ENCODE data around the gene SCYL1. TPM values are rescaled to one million over a fixed set of nuclear protein-coding genes. Genes with fewer than 3 reads are reported as not detected.
A peak's percentile ranks its signal among the peaks of the same experiment; 100 is the strongest.

The SCYL1 gene
- total and polyA plus RNA-seq, 2 donors (not counting 1 experiment from before 2014, with no cell fraction given) = 76.5 to 85.5 TPM

GRCh38 chr11:65558002-65558929 is 33.4 kb downstream of the SCYL1 start, which contains the start of gene LTBP3:
Gene LTBP3, minus strand, starts transcription at chr11:65558359. Its CDS starts 400 bp downstream, at chr11:65557959.
- H3K9me3 Mint-ChIP-seq (ENCODE audit: insufficient read depth) = no peaks in the 10 kb centered on the region
- ChIA-PET POLR2A (interaction anchor here (0.7 to 1.1 kb wide), 4 partner anchors 12 to 18 kb away, joined by 3 to 5 read pairs (median 3); partner anchors contain the start of genes EHBP1L1 and FAM89B), CTCF (interaction anchor here (1.0 to 1.8 kb wide), 6 partner anchors 11 to 32 kb away, joined by 3 to 9 read pairs (median 4); no protein-coding TSS in a partner anchor)
- no peak for TF ChIP-seq EZH2 (IDR thresholded peaks at IDR 0.05; ENCODE audit: borderline replicate concordance, insufficient read depth, low read depth, low read length, poor library complexity, severe bottlenecking)
- 1% methylated on average over 66 of the region's 79 CpGs for WGBS (ENCODE audit: insufficient coverage)
- Histone ChIP-seq H2AFZ (ENCODE audit: insufficient read depth, low read depth, low read length, poor library complexity, severe bottlenecking) (peak within 1 kb of the TSS; percentile 80), H3K27me3 (replicated peaks in 1 of 4; ENCODE audit: control extremely low read depth in 1 of 4, control insufficient read depth in 3 of 4, insufficient read depth in 4 of 4, low read length in 3 of 4) (no peaks in the 10 kb centered on the region), H3K4me1 (ENCODE audit: control insufficient read depth in 2 of 2, insufficient read depth in 2 of 2, low read length in 2 of 2) (peaks cover 11 to 33% of the 10 kb centered on the region in 2 donors), H3K4me2 (replicated peaks; ENCODE audit: low read depth, low read length, poor library complexity, severe bottlenecking) (peak within 1 kb of the TSS; percentile 99), H3K4me3 (ENCODE audit: control extremely low read depth in 1 of 5, extremely low read depth in 1 of 5, insufficient read depth in 1 of 5, low read depth in 2 of 5, low read length in 4 of 5) (peak within 1 kb of the TSS; percentile 22 to 62 (median 54)), H3K9me3 (ENCODE audit: control extremely low read depth in 1 of 3, control insufficient read depth in 2 of 3, insufficient read depth in 1 of 3, low read length in 2 of 3) (no peaks in the 10 kb centered on the region), H4K20me1 (ENCODE audit: control insufficient read depth, insufficient read depth, low read length, poor library complexity, severe bottlenecking) (no peaks in the 10 kb centered on the region), H3K9ac (ENCODE audit: low read length) (peak within 1 kb of the TSS; percentile 64), H3K36me3 (replicated peaks in 1 of 2; ENCODE audit: control extremely low read depth in 1 of 2, control insufficient read depth in 1 of 2, extremely low read depth in 1 of 2, insufficient read depth in 2 of 2, low read length in 1 of 2) (no peaks in the 10 kb centered on the region), H3K79me2 (ENCODE audit: control insufficient read depth, insufficient read depth, low read length) (peaks cover 46% of the 10 kb centered on the region), H3K27ac (ENCODE audit: low read length in 2 of 2) (peak within 1 kb of the TSS; percentile 57 to 62)
- ATAC-seq (ENCODE audit: low read depth) = peak; percentile 60
- peak within 1 kb of the TSS; percentile 81 for H3K4me3 Mint-ChIP-seq
- intact Hi-C loops (cut with micrococcal nuclease) = loop anchor here (1.0 kb wide), 1 partner anchor 12 kb away; the partner anchor contains the start of gene ZNRD2
- peak; percentile 52 for DNase-seq
- peaks cover 3% of the 10 kb centered on the region for H3K27me3 Mint-ChIP-seq
- peaks cover 28% of the 10 kb centered on the region for H3K4me1 Mint-ChIP-seq
- H3K27ac Mint-ChIP-seq = peak within 1 kb of the TSS; percentile 68

GRCh38 chr11:65558930-65559509 is 34.1 kb downstream of the SCYL1 start:
- Mint-ChIP-seq H3K4me3 (peak overlapping the region; percentile 53), H3K27me3 (peaks cover 3% of the 10 kb centered on the region), H3K4me1 (peaks cover 26% of the 10 kb centered on the region), H3K9me3 (ENCODE audit: insufficient read depth) (no peaks in the 10 kb centered on the region), H3K27ac (peak overlapping the region; percentile 15)
- Histone ChIP-seq H3K79me2 (ENCODE audit: control insufficient read depth, insufficient read depth, low read length) (peaks cover 54% of the 10 kb centered on the region), H3K4me2 (replicated peaks; ENCODE audit: low read depth, low read length, poor library complexity, severe bottlenecking) (peak overlapping the region; percentile 99), H3K27me3 (replicated peaks in 1 of 4; ENCODE audit: control extremely low read depth in 1 of 4, control insufficient read depth in 3 of 4, insufficient read depth in 4 of 4, low read length in 3 of 4) (no peaks in the 10 kb centered on the region), H3K27ac (ENCODE audit: low read length in 2 of 2) (peak overlapping the region; percentile 57 to 62), H2AFZ (ENCODE audit: insufficient read depth, low read depth, low read length, poor library complexity, severe bottlenecking) (peak overlapping the region; percentile 80), H3K9me3 (ENCODE audit: control extremely low read depth in 1 of 3, control insufficient read depth in 2 of 3, insufficient read depth in 1 of 3, low read length in 2 of 3) (no peaks in the 10 kb centered on the region), H3K4me3 (ENCODE audit: control extremely low read depth in 1 of 5, extremely low read depth in 1 of 5, insufficient read depth in 1 of 5, low read depth in 2 of 5, low read length in 4 of 5) (peak overlapping the region; percentile 22 to 62 (median 54)), H3K36me3 (replicated peaks in 1 of 2; ENCODE audit: control extremely low read depth in 1 of 2, control insufficient read depth in 1 of 2, extremely low read depth in 1 of 2, insufficient read depth in 2 of 2, low read length in 1 of 2) (no peaks in the 10 kb centered on the region), H3K9ac (ENCODE audit: low read length) (peak overlapping the region; percentile 64), H4K20me1 (ENCODE audit: control insufficient read depth, insufficient read depth, low read length, poor library complexity, severe bottlenecking) (no peaks in the 10 kb centered on the region), H3K4me1 (ENCODE audit: control insufficient read depth in 2 of 2, insufficient read depth in 2 of 2, low read length in 2 of 2) (peaks cover 11 to 25% of the 10 kb centered on the region in 2 donors)
- CTCF ChIA-PET = interaction anchor here (0.6 to 1.8 kb wide), 7 partner anchors 10 to 31 kb away, joined by 3 to 7 read pairs (median 4); no protein-coding TSS in a partner anchor
- POLR2A ChIA-PET = interaction anchor here (0.7 to 1.1 kb wide), 5 partner anchors 13 to 17 kb away, joined by 3 to 5 read pairs (median 3); partner anchors contain the start of genes EHBP1L1 and FAM89B
- intact Hi-C loops (cut with micrococcal nuclease) = loop anchor here (1.0 kb wide), 1 partner anchor 11 kb away; the partner anchor contains the start of gene ZNRD2
- TF ChIP-seq CTCF (IDR thresholded peaks at IDR 0.05) (no peak), EZH2 (IDR thresholded peaks at IDR 0.05; ENCODE audit: borderline replicate concordance, insufficient read depth, low read depth, low read length, poor library complexity, severe bottlenecking) (no peak)
- DNase-seq (no peak), ATAC-seq (ENCODE audit: low read depth) (no peak)
- 69% methylated on average over 19 of the region's 19 CpGs for WGBS (ENCODE audit: insufficient coverage)

Data from B cell (primary cell).